Measurements from ENCODE around the gene FAS. TPM values are rescaled to one million over a fixed set of nuclear protein-coding genes. Genes with fewer than 3 reads are reported as not detected.

The FAS gene
- total RNA-seq, 1 donor from 2014 or later, result 6.3 TPM

GRCh38 chr10:89043052-89043451 is 52.5 kb downstream of the FAS start:
- no peak overlapping the region for H3K4me3 Mint-ChIP-seq
- peaks cover 2% of the 10 kb centered on the region for H3K27me3 Mint-ChIP-seq (ENCODE audit: low read depth)
- no peak overlapping the region for H3K27ac Mint-ChIP-seq
- H3K36me3 Mint-ChIP-seq, result no peaks in the 10 kb centered on the region
- TF ChIP-seq, protein P1, sequence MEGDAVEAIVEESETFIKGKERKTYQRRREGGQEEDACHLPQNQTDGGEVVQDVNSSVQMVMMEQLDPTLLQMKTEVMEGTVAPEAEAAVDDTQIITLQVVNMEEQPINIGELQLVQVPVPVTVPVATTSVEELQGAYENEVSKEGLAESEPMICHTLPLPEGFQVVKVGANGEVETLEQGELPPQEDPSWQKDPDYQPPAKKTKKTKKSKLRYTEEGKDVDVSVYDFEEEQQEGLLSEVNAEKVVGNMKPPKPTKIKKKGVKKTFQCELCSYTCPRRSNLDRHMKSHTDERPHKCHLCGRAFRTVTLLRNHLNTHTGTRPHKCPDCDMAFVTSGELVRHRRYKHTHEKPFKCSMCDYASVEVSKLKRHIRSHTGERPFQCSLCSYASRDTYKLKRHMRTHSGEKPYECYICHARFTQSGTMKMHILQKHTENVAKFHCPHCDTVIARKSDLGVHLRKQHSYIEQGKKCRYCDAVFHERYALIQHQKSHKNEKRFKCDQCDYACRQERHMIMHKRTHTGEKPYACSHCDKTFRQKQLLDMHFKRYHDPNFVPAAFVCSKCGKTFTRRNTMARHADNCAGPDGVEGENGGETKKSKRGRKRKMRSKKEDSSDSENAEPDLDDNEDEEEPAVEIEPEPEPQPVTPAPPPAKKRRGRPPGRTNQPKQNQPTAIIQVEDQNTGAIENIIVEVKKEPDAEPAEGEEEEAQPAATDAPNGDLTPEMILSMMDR (IDR thresholded peaks at IDR 0.05; ENCODE audit: unreplicated experiment), result no peak
- no peaks in the 10 kb centered on the region for H3K4me1 Mint-ChIP-seq
- peaks cover 22% of the 10 kb centered on the region for H3K9me3 Mint-ChIP-seq
- no peak for DNase-seq (ENCODE audit: low spot score in 2 of 2, unreplicated experiment in 2 of 2)

DNA sequence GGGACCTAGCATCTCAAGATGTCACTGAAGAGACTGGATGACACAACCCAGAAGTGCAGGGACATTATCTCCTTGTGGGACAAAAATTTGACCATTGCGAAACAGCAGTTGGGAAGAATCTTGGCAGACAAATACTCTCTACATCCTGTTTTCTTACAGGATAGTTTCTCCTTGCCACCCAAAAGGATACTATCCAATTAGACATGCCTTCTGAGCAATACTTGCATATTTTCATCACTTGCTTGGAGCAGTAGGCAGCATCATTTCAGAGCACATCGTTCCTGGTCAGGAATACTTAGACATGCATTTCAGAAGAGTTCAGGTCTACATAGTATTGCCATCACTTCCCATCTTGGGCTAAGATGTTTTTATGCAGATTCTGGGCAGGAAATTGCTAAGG is 56.8 kb downstream of the FAS start:
- no peaks in the 10 kb centered on the region for H3K9me3 Mint-ChIP-seq
- H3K36me3 Mint-ChIP-seq, result no peaks in the 10 kb centered on the region
- no peaks in the 10 kb centered on the region for H3K27me3 Mint-ChIP-seq (ENCODE audit: low read depth)
- H3K4me1 Mint-ChIP-seq, result no peaks in the 10 kb centered on the region
- no peak overlapping the region for H3K27ac Mint-ChIP-seq
- no peak overlapping the region for H3K4me3 Mint-ChIP-seq
- TF ChIP-seq, protein P1 (IDR thresholded peaks at IDR 0.05; ENCODE audit: unreplicated experiment), result no peak
- no peak for DNase-seq (ENCODE audit: low spot score in 2 of 2, unreplicated experiment in 2 of 2)

DNA sequence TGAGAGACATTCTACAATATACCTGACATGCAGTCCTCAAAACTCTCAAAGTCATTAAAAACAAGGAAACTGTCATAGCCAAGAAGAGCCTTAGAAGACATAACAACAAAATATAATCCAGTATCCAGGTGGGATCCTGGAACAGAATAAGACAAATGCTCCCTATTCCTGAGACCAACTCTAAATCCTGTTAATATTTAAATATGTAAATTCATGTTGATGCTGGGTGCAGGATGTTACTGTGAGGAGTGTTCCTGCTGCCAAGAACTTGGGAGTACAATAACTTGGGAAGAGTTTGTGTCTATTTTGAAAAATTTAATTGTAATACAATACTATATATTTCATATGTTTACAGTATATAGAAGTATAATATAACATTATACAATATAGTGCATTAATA is 61.0 kb downstream of the FAS start:
- H3K4me3 Mint-ChIP-seq, result no peak overlapping the region
- no peaks in the 10 kb centered on the region for H3K9me3 Mint-ChIP-seq

GRCh38 chr10:89053555-89053954 is 63.0 kb downstream of the FAS start:
- Mint-ChIP-seq H3K9me3 (no peaks in the 10 kb centered on the region), H3K4me1 (peaks cover 5% of the 10 kb centered on the region)

More for the DNA sequence above, 61.0 kb downstream of the FAS start:
- no peaks in the 10 kb centered on the region for H3K27me3 Mint-ChIP-seq (ENCODE audit: low read depth)
- H3K4me1 Mint-ChIP-seq, result peaks cover 5% of the 10 kb centered on the region
- DNase-seq (ENCODE audit: low spot score in 2 of 2, unreplicated experiment in 2 of 2), result no peak
- TF ChIP-seq, protein P1 (IDR thresholded peaks at IDR 0.05; ENCODE audit: unreplicated experiment), result no peak
- no peak overlapping the region for H3K27ac Mint-ChIP-seq
- H3K36me3 Mint-ChIP-seq, result no peaks in the 10 kb centered on the region

GRCh38 chr10:89055159-89055558 is 64.6 kb downstream of the FAS start:
- Mint-ChIP-seq H3K4me3 (no peak overlapping the region), H3K27ac (no peak overlapping the region), H3K4me1 (peaks cover 5% of the 10 kb centered on the region), H3K9me3 (no peaks in the 10 kb centered on the region), H3K27me3 (ENCODE audit: low read depth) (no peaks in the 10 kb centered on the region), H3K36me3 (no peaks in the 10 kb centered on the region)
- DNase-seq (ENCODE audit: low spot score in 2 of 2, unreplicated experiment in 2 of 2), result no peak
- TF ChIP-seq, protein P1 (IDR thresholded peaks at IDR 0.05; ENCODE audit: unreplicated experiment), result no peak

More at GRCh38 chr10:89053555-89053954, 63.0 kb downstream of the FAS start:
- DNase-seq (ENCODE audit: low spot score in 2 of 2, unreplicated experiment in 2 of 2), result no peak
- Mint-ChIP-seq H3K36me3 (no peaks in the 10 kb centered on the region), H3K4me3 (no peak overlapping the region), H3K27me3 (ENCODE audit: low read depth) (no peaks in the 10 kb centered on the region), H3K27ac (no peak overlapping the region)
- TF ChIP-seq, protein P1 (IDR thresholded peaks at IDR 0.05; ENCODE audit: unreplicated experiment), result no peak

DNA sequence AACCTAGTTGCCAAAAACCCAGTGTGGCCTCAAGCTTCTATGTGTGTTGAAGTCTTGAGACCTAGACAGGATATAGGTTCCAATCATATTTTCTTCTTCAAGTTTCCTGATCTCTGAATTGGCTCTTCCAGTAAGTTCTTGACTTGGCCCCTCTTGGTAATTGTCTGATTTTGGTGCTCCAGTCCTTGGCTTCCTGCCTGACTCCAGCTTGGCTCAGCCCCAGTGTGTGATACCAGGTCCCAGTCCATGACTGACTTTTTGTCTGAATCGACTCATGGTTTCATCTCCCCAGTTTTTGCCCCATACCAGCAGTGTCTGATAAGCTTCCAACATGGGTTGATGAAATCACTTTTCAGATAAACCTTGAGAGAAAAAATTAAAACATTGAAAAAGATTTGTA is 72.3 kb downstream of the FAS start:
- peaks cover 25% of the 10 kb centered on the region for H3K27me3 Mint-ChIP-seq (ENCODE audit: low read depth)
- TF ChIP-seq, protein P1 (IDR thresholded peaks at IDR 0.05; ENCODE audit: unreplicated experiment), result no peak
- no peak for DNase-seq (ENCODE audit: low spot score in 2 of 2, unreplicated experiment in 2 of 2)
- H3K36me3 Mint-ChIP-seq, result no peaks in the 10 kb centered on the region
- H3K9me3 Mint-ChIP-seq, result no peaks in the 10 kb centered on the region
- no peaks in the 10 kb centered on the region for H3K4me1 Mint-ChIP-seq
- H3K4me3 Mint-ChIP-seq, result no peak overlapping the region
- H3K27ac Mint-ChIP-seq, result no peak overlapping the region
